A673 (cell line): ENCODE data around the gene USP48. TPM values are rescaled to one million over a fixed set of nuclear protein-coding genes. Genes with fewer than 3 reads are reported as not detected.

Source experiments
- BruUV-seq: library from RNA; stranded (reverse); fragments of 400-500 nt; replicated peaks from 2 replicates; lab custom pipeline; 2021; lab: Mats Ljungman, UMichigan
- CTCF ChIA-PET: fragments of 300-600 bp; sonication (Branson Sonifier 250); formaldehyde crosslinking; loops from one replicate; lab custom pipeline; 2022; ENCODE audit warnings: antibody characterized with exemption; lab: Charles Lee
- POLR2A ChIA-PET: fragments of 300-600 bp; sonication (Branson Sonifier 250); formaldehyde crosslinking; loops from one replicate; lab custom pipeline; 2022; ENCODE audit warnings: antibody characterized with exemption; ENCODE audit not compliant: low non-redundant PET; lab: Charles Lee
- DNase-seq: peaks from one replicate; pipeline ENCODE4 v3.0.0-alpha.2; 2015; ENCODE audit warnings: low spot score
- H3K27ac ChIP-seq: fragments of 200-600 bp; sonication (generic); 2 replicates; pipeline ENCODE4 v1.5.1; 2016; ENCODE audit warnings: mixed run types, low read depth, mild to moderate bottlenecking, mixed read lengths, antibody characterized with exemption, low read length; ENCODE audit not compliant: poor library complexity, severe bottlenecking
- H3K27me3 ChIP-seq: fragments of 200-600 bp; sonication (generic); replicated peaks from 2 replicates; pipeline ENCODE4 v1.6.1; 2017; ENCODE audit warnings: mixed run types, low read depth, mild to moderate bottlenecking, mixed read lengths, antibody characterized with exemption, low read length; ENCODE audit not compliant: insufficient read depth, poor library complexity
- H3K36me3 ChIP-seq: fragments of 200-600 bp; sonication (generic); 2 replicates; pipeline ENCODE4 v1.6.1; 2016; ENCODE audit warnings: mixed run types, mild to moderate bottlenecking, mixed read lengths, antibody characterized with exemption, low read length; ENCODE audit not compliant: insufficient read depth, poor library complexity, severe bottlenecking
- H3K4me1 ChIP-seq: fragments of 200-600 bp; sonication (generic); 2 replicates; pipeline ENCODE4 v1.6.1; 2017; ENCODE audit warnings: mixed run types, mild to moderate bottlenecking, mixed read lengths, antibody characterized with exemption, low read length; ENCODE audit not compliant: insufficient read depth, poor library complexity, severe bottlenecking
- H3K4me3 ChIP-seq: fragments of 200-600 bp; sonication (generic); 2 replicates; pipeline ENCODE4 v1.5.1; 2016; ENCODE audit warnings: low read depth, mixed run types, mild to moderate bottlenecking, mixed read lengths, low read length; ENCODE audit not compliant: poor library complexity, severe bottlenecking
- H3K9me3 ChIP-seq: fragments of 200-600 bp; sonication (generic); 2 replicates; pipeline ENCODE4 v1.6.1; 2016; ENCODE audit warnings: mixed run types, low read depth, mild to moderate bottlenecking, mixed read lengths, antibody characterized with exemption, low read length; ENCODE audit not compliant: poor library complexity, severe bottlenecking
- EZH2 ChIP-seq: fragments of 200-600 bp; sonication (generic); IDR thresholded peaks from 2 replicates; pipeline ENCODE4 v1.6.1; 2017; ENCODE audit warnings: borderline replicate concordance, low read depth, mild to moderate bottlenecking, mixed read lengths, antibody characterized with exemption, low read length; ENCODE audit not compliant: poor library complexity, severe bottlenecking
- intact Hi-C: fragments of 100-400 bp; cut with micrococcal nuclease; formaldehyde crosslinking; loops from one replicate; pipeline ENCODE4 v1.10.0; 2022; ENCODE audit not compliant: unreplicated experiment
- total RNA-seq: library from RNA; stranded (reverse); gene quantifications from 2 replicates; pipeline ENCODE4 v1.2.3, GENCODE V29; 2021
- TF ChIP-seq, protein P1 (sequence below): fragments of 300-800, 200-600 bp; sonication (generic); conservative IDR thresholded peaks from 2 replicates; pipeline ENCODE4 v1.5.1; 2017; ENCODE audit warnings: low read depth, mild to moderate bottlenecking, antibody characterized with exemption, low read length, moderate library complexity, mixed read lengths

The USP48 gene
- total RNA-seq, 1 experiment from 2014 or later, result 74.1 TPM

DNA sequence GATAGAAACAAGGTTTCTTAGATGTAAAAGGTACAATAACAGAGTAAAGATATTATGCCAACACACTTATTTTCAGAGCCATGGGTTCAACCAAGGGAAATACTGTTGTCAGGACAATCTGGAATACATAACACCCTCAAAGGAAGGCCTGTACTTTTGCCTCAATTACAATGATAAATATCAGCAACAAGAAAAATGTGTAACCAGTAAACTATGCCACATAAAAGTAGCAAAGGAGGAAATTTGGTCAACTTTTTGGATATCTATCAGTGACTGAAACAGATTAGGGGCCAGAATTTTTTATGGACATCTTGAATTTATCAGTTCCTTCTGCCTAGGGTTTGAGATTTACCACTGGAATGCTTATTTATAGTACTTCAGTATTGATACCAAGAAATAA is 89.2 kb downstream of the USP48 start:
- ChIA-PET CTCF (no interaction called here), POLR2A (no interaction called here)
- no TSS peak for BruUV-seq
- Histone ChIP-seq H3K27ac (no peak overlapping the region), H3K36me3 (peaks cover 38% of the 10 kb centered on the region), H3K4me3 (no peak overlapping the region), H3K4me1 (no peaks in the 10 kb centered on the region), H3K27me3 (no peaks in the 10 kb centered on the region), H3K9me3 (no peaks in the 10 kb centered on the region)
- TF ChIP-seq, protein P1, sequence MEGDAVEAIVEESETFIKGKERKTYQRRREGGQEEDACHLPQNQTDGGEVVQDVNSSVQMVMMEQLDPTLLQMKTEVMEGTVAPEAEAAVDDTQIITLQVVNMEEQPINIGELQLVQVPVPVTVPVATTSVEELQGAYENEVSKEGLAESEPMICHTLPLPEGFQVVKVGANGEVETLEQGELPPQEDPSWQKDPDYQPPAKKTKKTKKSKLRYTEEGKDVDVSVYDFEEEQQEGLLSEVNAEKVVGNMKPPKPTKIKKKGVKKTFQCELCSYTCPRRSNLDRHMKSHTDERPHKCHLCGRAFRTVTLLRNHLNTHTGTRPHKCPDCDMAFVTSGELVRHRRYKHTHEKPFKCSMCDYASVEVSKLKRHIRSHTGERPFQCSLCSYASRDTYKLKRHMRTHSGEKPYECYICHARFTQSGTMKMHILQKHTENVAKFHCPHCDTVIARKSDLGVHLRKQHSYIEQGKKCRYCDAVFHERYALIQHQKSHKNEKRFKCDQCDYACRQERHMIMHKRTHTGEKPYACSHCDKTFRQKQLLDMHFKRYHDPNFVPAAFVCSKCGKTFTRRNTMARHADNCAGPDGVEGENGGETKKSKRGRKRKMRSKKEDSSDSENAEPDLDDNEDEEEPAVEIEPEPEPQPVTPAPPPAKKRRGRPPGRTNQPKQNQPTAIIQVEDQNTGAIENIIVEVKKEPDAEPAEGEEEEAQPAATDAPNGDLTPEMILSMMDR, result no peak
- no peak for TF ChIP-seq EZH2
- no peak for DNase-seq
- intact Hi-C loops, result no loop called here

DNA sequence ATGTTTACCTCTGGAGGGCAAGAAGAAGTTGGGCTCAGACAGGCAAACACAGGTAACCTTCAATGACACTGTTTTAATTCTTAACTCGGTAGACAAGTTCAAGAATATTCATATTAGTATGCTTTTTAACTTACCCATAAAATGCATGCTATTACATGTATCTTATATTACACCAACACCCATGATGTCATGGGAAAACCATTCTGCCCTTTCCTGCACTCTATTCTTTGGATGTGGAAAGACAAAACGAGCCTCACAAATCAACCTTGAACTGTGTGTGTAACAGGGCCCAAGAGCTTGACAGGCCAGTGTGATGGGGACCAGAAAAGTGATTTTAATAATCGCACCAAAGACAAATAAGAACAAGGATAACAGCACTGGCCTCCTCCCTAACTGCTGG is 91.2 kb downstream of the USP48 start:
- BruUV-seq, result no TSS peak
- Histone ChIP-seq H3K27ac (no peak overlapping the region), H3K9me3 (no peaks in the 10 kb centered on the region), H3K4me3 (no peak overlapping the region), H3K27me3 (no peaks in the 10 kb centered on the region), H3K36me3 (peaks cover 49% of the 10 kb centered on the region), H3K4me1 (no peaks in the 10 kb centered on the region)
- no peak for DNase-seq
- CTCF ChIA-PET, result no interaction called here
- intact Hi-C loops, result no loop called here
- TF ChIP-seq EZH2, result no peak
- TF ChIP-seq, protein P1, result no peak
- POLR2A ChIA-PET, result no interaction called here

- Histone ChIP-seq H3K27me3 (no peaks in the 10 kb centered on the region), H3K4me3 (no peak overlapping the region), H3K36me3 (peaks cover 60% of the 10 kb centered on the region), H3K9me3 (no peaks in the 10 kb centered on the region), H3K4me1 (no peaks in the 10 kb centered on the region), H3K27ac (no peak overlapping the region)
- no peak for DNase-seq
- intact Hi-C loops, result no loop called here
- BruUV-seq, result no TSS peak
- ChIA-PET POLR2A (no interaction called here), CTCF (no interaction called here)
- TF ChIP-seq, protein P1, result no peak
- no peak for TF ChIP-seq EZH2
Measured at GRCh38 chr1:21689661-21690372, 93.1 kb downstream of the USP48 start.
